Measurements from ENCODE around the gene CLCF1. TPM values are rescaled to one million over a fixed set of nuclear protein-coding genes. Genes with fewer than 3 reads are reported as not detected.
A peak's percentile ranks its signal among the peaks of the same experiment; 100 is the strongest.

CLCF1 gene
- total and polyA plus RNA-seq, 2 of the 13 experiments (the other 11 are each of a cell fraction or from before 2014, with no cell fraction given): 0.49 to 0.78 TPM

DNA sequence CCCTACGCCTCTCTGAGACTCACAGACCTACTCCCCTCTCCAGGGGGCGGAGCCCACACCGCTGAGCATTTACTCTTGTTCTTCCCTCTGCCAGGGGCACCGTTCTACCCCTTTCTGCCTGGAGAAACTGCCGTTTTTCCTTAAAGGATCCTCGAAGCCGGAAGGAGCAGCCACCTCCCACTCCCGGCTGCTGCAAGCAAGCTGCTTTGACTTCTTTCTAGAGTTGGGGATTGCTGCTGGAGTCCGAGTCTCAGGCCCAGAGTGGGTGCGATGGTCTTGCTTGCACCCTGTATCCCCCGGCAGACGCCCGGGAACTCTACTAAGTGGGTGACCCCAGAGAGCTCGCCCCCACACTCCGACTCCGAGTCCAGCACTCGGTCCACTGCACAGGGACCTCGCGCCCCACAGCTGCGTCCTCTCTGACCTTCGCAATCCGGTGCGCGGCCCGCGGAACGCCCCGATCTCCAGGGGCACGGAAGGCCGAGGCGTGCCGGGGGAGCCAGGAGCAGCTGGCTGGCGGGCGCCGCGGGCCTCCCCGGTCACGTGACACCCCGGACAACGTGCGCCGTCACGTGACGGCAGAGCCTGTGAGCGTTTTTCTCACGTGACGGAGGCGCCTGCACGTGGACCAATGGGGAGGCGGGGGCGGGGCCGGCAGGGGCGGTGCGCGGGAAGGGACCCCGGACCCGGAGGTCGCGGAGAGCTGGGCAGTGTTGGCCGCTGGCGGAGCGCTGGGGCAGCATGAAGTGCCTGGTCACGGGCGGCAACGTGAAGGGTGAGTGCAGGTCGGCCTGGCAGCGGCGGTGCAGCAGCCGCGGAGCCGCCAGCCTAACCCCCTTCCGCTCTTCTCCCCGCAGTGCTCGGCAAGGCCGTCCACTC, 18.1 kb upstream of the CLCF1 start, which contains the start of gene RAD9A (continued):
- no peak for TF ChIP-seq PTBP1 (IDR thresholded peaks at IDR 0.05; ENCODE audit: low read depth, low read length, poor library complexity, severe bottlenecking)
- peak; percentile 87; the same call in 1 of the 2 replicates for TF ChIP-seq YEATS4 (CRISPR knock-in tag; IDR thresholded peaks at IDR 0.05; ENCODE audit: borderline replicate concordance)
- no peak for TF ChIP-seq KLF13 (CRISPR knock-in tag; IDR thresholded peaks at IDR 0.05)
- peak; percentile 89 for TF ChIP-seq GABPB1 (CRISPR knock-in tag; IDR thresholded peaks at IDR 0.05)
- no peak for TF ChIP-seq HES4 (CRISPR knock-in tag; IDR thresholded peaks at IDR 0.05; ENCODE audit: borderline replicate concordance)
- TF ChIP-seq FLYWCH1 (CRISPR knock-in tag; IDR thresholded peaks at IDR 0.05): peak; percentile 88; the same call in 1 of the 2 replicates
- TF ChIP-seq CCDC6 (CRISPR knock-in tag; IDR thresholded peaks at IDR 0.05): peak; percentile 91; the same call in 1 of the 2 replicates
- peak; percentile 94 for TF ChIP-seq ZNF564 (CRISPR knock-in tag; IDR thresholded peaks at IDR 0.05)
- TF ChIP-seq ZNF501 (CRISPR knock-in tag; IDR thresholded peaks at IDR 0.05): peak; percentile 97
- no peak for TF ChIP-seq ZNF382 (CRISPR knock-in tag; IDR thresholded peaks at IDR 0.05; ENCODE audit: borderline replicate concordance)
- TF ChIP-seq GFI1 (CRISPR knock-in tag; IDR thresholded peaks at IDR 0.05; ENCODE audit: borderline replicate concordance): peak; percentile 62; the same call in 1 of the 2 replicates
- TF ChIP-seq, protein P1, sequence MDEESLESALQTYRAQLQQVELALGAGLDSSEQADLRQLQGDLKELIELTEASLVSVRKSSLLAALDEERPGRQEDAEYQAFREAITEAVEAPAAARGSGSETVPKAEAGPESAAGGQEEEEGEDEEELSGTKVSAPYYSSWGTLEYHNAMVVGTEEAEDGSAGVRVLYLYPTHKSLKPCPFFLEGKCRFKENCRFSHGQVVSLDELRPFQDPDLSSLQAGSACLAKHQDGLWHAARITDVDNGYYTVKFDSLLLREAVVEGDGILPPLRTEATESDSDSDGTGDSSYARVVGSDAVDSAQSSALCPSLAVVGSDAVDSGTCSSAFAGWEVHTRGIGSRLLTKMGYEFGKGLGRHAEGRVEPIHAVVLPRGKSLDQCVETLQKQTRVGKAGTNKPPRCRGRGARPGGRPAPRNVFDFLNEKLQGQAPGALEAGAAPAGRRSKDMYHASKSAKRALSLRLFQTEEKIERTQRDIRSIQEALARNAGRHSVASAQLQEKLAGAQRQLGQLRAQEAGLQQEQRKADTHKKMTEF (CRISPR knock-in tag; IDR thresholded peaks at IDR 0.05): peak; percentile 90
- no peak for TF ChIP-seq PCBP2 (optimal IDR thresholded peaks at IDR 0.05; ENCODE audit: low read depth, low read length, poor library complexity, severe bottlenecking)
- peak; percentile 84 for TF ChIP-seq DR1 (CRISPR knock-in tag; IDR thresholded peaks at IDR 0.05)
- TF ChIP-seq TBX2 (CRISPR knock-in tag; IDR thresholded peaks at IDR 0.05; ENCODE audit: borderline replicate concordance): peak; percentile 89
- TF ChIP-seq KMT2A (CRISPR knock-in tag; IDR thresholded peaks at IDR 0.05): peak; percentile 86
- peak; percentile 89 for TF ChIP-seq NKX3-1 (CRISPR knock-in tag; IDR thresholded peaks at IDR 0.05)
- 0 out of 2 replicates have a peak, but pooled peaks have one; percentile 28 for TF ChIP-seq BRD4 (CRISPR knock-in tag; IDR thresholded peaks at IDR 0.05)
- TF ChIP-seq CENPT (CRISPR knock-in tag; IDR thresholded peaks at IDR 0.05; ENCODE audit: low read depth): no peak
- 0 out of 2 replicates have a peak, but pooled peaks have one; percentile 79 for TF ChIP-seq ZNF792 (CRISPR knock-in tag; IDR thresholded peaks at IDR 0.05)
- TF ChIP-seq NCOR1 (IDR thresholded peaks at IDR 0.05; ENCODE audit: borderline replicate concordance, low read length): no peak; the same call in 1 of the 2 replicates
- TF ChIP-seq ZNF670 (CRISPR knock-in tag; IDR thresholded peaks at IDR 0.05; ENCODE audit: borderline replicate concordance): peak; percentile 91
- no peak for TF ChIP-seq ZNF20 (CRISPR knock-in tag; IDR thresholded peaks at IDR 0.05)
- no peak for TF ChIP-seq MBD4 (IDR thresholded peaks at IDR 0.05; ENCODE audit: borderline replicate concordance, low read length)
- no peak for TF ChIP-seq ZNF839 (CRISPR knock-in tag; IDR thresholded peaks at IDR 0.05; ENCODE audit: borderline replicate concordance)
- no peak for TF ChIP-seq ZNF644 (CRISPR knock-in tag; IDR thresholded peaks at IDR 0.05; ENCODE audit: low read depth)

Measured in HepG2 (cell line).